ENCODE results near the gene EHD2.
A peak's percentile ranks its signal among the peaks of the same experiment; 100 is the strongest.
"Not testable (repeated sequence)": the region's sequence is repeated elsewhere in the genome, so short reads cannot be mapped to it uniquely, and the experiment has no call there.

Gene EHD2

GRCh38 chr19:47742634-47743033, 29.4 kb downstream of the EHD2 start:
- TF ChIP-seq, protein P1, sequence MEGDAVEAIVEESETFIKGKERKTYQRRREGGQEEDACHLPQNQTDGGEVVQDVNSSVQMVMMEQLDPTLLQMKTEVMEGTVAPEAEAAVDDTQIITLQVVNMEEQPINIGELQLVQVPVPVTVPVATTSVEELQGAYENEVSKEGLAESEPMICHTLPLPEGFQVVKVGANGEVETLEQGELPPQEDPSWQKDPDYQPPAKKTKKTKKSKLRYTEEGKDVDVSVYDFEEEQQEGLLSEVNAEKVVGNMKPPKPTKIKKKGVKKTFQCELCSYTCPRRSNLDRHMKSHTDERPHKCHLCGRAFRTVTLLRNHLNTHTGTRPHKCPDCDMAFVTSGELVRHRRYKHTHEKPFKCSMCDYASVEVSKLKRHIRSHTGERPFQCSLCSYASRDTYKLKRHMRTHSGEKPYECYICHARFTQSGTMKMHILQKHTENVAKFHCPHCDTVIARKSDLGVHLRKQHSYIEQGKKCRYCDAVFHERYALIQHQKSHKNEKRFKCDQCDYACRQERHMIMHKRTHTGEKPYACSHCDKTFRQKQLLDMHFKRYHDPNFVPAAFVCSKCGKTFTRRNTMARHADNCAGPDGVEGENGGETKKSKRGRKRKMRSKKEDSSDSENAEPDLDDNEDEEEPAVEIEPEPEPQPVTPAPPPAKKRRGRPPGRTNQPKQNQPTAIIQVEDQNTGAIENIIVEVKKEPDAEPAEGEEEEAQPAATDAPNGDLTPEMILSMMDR (IDR thresholded peaks at IDR 0.05; ENCODE audit: insufficient read depth, missing control alignments) = no peak
- DNase-seq (ENCODE audit: insufficient read length, low spot score) (no peak), FAIRE-seq (no peak)

DNA sequence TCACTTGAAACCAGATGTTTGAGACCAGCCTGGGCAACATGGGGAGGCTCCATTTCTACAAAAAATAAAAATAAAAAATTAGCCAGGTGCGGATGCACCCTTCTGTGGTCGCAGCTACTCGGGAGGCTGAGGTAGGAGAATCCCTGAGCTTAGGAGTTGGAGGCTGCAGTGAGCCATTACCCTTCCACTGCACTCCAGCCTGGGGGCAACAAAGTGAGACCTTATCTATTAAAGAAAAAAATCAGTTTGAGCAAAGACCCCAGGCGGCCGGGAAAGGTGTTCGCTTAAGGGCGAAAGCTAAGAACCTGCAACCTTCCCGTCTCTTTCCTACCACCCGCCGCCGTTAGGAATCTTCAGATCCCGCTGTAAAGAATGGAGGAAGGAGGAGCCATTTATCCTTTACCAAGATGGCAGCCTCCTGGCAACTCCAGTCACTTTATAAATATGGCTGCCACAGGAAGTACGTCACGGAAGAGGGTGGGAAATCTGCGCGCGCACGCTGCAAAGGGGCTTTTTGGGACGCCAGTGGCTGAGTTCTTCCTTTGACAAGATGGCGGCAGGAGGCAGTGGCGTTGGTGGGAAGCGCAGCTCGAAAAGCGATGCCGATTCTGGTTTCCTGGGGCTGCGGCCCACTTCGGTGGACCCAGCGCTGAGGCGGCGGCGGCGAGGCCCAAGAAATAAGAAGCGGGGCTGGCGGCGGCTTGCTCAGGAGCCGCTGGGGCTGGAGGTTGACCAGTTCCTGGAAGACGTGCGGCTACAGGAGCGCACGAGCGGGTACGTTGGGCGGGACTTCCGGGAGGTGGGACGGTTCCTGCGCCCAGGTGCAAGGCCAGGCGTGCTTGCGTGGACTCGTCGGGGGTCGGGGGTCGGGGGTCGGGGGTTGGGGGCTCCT, 32.0 kb downstream of the EHD2 start, which contains the start of gene NOP53:
Gene NOP53, plus strand, starts transcription at position 537 of the 892 bp plus-strand sequence. Its CDS starts 14 bp downstream, at position 551.
- FAIRE-seq (no peak), DNase-seq (ENCODE audit: insufficient read length, low spot score) (peak; percentile 97)
- TF ChIP-seq, protein P1 (IDR thresholded peaks at IDR 0.05; ENCODE audit: insufficient read depth, missing control alignments) = no peak

DNA sequence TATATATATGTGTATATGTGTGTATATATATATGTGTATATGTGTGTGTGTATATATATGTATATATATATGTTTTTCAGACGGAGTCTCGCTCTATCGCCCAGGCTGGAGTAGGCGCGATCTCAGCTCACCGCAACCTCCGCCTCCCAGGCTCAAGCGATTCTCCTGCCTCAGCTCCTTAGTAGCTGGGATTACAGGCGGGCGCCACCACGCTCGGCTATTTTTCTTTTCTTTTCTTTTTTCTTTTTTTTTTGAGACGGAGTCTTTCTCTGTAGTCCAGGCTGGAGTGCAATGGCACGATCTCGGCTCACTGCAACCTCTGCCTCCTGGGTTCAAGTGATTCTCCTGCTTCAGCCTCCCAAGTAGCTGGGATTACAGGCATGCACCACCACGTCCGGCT, 32.9 kb downstream of the EHD2 start:
- not testable (repeated sequence) for DNase-seq (ENCODE audit: insufficient read length, low spot score); FAIRE-seq

- TF ChIP-seq, protein P1 (IDR thresholded peaks at IDR 0.05; ENCODE audit: insufficient read depth, missing control alignments) = no peak
- FAIRE-seq = no peak
- no peak for DNase-seq (ENCODE audit: insufficient read length, low spot score)
Measured at GRCh38 chr19:47749326-47749725, 36.1 kb downstream of the EHD2 start.

- TF ChIP-seq, protein P1 (IDR thresholded peaks at IDR 0.05; ENCODE audit: insufficient read depth, missing control alignments) = no peak
- FAIRE-seq (no peak), DNase-seq (ENCODE audit: insufficient read length, low spot score) (no peak)
Measured at GRCh38 chr19:47750752-47751151, 37.5 kb downstream of the EHD2 start.

- no peak for FAIRE-seq
- DNase-seq (ENCODE audit: insufficient read length, low spot score) = no peak
- TF ChIP-seq, protein P1 (IDR thresholded peaks at IDR 0.05; ENCODE audit: insufficient read depth, missing control alignments) = no peak
Measured at GRCh38 chr19:47752440-47753211, 39.4 kb downstream of the EHD2 start.

DNA sequence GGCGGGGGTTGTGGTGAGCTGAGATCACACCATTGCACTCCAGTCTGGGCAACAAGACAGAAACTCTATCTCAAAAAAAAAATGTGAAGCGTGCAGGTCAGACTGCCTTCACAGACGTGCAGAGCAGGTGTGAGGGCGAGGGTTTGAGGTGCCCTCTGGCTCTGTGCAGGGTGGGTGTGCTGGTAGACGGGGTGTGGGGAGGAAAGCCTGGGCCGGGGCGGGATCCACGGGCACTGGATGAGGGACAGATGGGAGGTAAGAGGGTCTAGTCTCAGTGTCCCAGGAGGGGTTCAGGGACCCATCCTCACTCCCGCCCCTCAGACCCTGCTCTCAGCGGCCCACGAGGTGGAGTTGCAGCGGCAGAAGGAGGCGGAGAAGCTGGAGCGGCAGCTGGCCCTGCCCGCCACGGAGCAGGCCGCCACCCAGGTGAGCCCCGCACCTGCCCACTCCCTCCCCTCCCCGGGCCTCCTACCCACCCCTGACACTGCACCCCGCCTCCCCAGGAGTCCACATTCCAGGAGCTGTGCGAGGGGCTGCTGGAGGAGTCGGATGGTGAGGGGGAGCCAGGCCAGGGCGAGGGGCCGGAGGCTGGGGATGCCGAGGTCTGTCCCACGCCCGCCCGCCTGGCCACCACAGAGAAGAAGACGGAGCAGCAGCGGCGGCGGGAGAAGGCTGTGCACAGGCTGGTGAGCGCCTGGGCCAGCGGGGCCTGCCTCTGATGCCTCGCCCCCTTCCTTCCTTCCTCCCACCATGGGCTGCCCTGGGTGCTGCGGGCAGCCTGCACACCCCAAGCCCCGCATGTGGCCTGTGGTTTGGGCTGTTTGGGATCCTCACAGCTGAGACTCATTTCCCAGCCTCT, 41.2 kb downstream of the EHD2 start:
- DNase-seq (ENCODE audit: insufficient read length, low spot score) (no peak), FAIRE-seq (no peak)
- TF ChIP-seq, protein P1 (IDR thresholded peaks at IDR 0.05; ENCODE audit: insufficient read depth, missing control alignments) = no peak
